ENCODE data around the gene SURF1.
"Not testable (repeated sequence)": the region's sequence is repeated elsewhere in the genome, so short reads cannot be mapped to it uniquely, and the experiment has no call there.

The SURF1 gene, protein sequence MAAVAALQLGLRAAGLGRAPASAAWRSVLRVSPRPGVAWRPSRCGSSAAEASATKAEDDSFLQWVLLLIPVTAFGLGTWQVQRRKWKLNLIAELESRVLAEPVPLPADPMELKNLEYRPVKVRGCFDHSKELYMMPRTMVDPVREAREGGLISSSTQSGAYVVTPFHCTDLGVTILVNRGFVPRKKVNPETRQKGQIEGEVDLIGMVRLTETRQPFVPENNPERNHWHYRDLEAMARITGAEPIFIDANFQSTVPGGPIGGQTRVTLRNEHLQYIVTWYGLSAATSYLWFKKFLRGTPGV

DNA sequence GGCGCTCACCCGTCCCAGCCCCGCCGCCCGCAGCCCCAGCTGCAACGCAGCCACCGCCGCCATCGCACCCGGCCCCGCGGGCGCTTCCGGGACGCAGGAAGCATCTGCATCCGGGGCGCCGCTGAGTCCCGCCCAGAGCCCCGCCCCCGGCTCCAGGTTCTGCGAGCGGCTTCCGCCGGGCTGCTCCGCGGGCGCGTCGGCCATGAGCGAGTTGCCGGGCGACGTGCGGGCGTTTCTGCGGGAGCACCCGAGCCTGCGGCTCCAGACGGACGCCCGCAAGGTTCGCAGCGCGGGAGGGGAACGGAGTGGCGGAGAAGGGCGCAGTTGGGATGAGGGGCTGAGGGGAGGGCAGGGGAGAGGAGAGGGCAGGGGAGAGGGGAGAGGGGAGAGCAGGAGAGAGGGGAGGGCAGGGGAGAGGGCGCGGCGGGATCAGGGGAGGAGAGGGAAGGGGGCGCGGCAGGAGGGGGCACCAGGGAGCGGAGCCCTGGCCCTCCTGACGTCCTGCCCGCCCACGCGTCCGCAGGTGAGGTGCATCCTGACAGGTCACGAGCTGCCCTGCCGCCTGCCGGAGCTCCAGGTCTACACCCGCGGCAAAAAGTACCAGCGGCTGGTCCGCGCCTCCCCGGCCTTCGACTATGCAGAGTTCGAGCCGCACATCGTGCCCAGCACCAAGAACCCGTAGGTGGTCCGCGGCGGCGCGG is at the start of gene SURF1, which contains the start of gene SURF2:
Gene SURF1 (minus strand): TSS at position 97 of the 701 bp plus-strand sequence. CDS start 34 bp downstream, at position 63.
Gene SURF2 (plus strand): TSS at position 160 of the 701 bp plus-strand sequence. CDS start 43 bp downstream, at position 203.
- peak; percentile 89 for DNase-seq

DNA sequence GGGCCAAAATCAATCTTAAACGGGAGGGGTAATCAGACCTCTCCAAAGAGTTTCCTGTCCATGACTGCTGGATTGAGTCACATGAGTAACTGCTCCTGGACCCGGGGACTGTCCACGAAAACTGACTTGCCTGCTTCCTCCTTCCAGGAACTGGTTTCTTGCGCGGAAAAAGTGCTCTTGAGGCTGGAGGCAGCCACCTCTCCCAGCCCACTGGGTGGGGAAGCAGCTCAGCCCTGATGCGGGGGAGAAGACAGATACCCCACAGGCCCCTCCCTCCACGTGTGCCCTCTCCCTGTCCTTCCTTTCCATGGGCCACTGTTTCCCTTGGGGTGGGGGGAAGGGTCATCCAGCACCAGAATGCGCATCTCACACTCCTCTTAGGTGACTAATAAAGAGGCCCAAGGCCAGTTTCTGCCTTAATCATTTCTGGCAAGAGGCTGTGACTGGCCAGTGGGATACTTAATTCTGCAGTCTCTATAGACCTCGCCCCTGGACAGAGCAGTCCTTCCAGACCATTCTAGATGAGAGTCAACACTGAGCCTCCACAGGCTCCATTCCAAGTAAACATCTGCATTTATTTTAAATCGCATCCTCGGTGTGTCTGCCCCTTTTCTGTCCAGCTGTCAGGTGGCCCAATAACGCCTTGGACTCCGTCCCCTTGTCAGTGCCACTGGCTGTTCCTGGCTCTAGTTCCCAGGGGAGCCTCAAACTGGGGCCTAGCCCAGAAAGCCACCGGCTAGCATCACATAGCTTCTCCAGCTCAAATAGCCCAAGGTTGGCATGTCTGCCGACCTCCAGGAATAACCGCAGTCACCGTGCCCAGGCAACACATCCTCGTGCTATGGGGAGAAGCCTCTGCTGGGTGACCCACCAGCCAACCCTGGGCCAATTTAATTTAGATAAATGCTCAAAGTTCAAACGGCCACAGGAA is 49.5 kb upstream of the SURF1 start:
- DNase-seq = no peak

DNA sequence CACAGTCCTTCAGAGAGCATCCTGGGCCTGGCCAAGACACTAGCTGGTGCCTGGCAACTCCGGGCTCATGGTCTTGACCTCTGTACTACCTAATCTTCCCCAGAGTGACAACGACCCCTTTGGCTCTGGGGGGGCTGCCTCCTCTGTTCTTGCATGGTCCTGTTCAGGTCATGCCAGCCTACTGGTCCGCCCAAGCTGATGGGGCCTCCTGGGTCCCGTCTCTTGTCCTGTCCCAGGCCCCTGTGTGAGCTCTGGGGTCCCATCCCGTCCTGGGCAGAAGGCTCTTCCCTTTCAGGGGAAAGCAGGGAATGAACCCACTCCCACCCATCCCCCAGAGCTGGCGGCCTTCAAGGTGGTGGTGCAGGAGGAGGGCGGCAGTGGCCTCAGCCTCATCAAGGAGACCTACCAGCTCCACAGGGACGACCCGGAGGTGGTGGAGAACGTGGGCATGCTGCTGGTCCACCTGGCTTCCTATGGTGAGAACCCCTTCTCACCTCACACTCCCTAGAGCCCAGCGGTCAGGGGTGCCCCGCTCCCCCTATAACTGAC is 48.2 kb upstream of the SURF1 start:
- no peak for DNase-seq

- DNase-seq = peak; percentile 69
Observed at GRCh38 chr9:133403766-133404453, 47.6 kb upstream of the SURF1 start.

DNA sequence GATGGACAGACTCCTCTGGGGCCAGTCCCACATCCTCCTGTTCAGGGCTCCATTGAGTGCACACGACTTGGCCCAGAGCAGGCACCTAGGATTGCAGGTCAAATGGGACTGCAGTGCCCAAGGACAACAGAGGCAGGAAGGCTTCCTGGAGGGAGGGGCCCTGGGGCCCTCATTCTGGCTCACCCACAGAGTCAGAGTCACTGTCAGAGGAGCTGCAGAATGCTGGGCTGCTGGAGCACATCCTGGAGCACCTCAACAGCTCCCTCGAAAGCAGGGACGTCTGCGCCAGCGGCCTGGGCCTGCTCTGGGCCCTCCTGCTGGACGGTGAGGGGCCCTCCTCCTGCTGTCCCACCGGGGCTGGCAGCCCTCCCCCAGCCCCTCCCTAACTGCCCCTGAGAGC is 46.4 kb upstream of the SURF1 start:
- no peak for DNase-seq

GRCh38 chr9:133401588-133401987 is 45.3 kb upstream of the SURF1 start:
- no peak for DNase-seq

- DNase-seq = no peak
Observed at GRCh38 chr9:133400292-133400691, 44.0 kb upstream of the SURF1 start.

DNA sequence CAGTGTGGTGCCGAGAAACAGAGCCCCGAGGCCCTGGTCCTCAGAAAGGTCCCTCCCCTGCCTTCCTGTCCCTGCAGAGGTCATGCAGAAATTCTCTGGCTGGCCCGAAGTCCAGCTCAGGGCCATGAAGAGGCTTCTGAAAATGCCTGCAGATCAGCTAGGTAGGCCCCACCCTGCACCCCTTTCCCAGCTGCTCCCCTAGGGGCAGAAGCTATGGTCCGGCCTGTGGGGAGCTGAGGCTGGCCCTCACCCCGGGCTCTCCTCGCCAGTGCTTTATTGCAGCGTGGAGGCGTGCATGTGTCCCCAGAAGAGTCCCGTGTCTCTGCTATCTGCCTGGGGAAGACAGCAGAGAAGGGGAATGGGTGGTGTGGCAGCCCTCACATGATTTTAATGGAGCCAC is 41.6 kb upstream of the SURF1 start:
- no peak for DNase-seq

GRCh38 chr9:133397370-133397769 is 41.1 kb upstream of the SURF1 start:
- DNase-seq = no peak

GRCh38 chr9:133396952-133397351 is 40.7 kb upstream of the SURF1 start:
- DNase-seq = no peak

- no peak for DNase-seq
Observed at GRCh38 chr9:133394687-133395271, 38.5 kb upstream of the SURF1 start.

DNA sequence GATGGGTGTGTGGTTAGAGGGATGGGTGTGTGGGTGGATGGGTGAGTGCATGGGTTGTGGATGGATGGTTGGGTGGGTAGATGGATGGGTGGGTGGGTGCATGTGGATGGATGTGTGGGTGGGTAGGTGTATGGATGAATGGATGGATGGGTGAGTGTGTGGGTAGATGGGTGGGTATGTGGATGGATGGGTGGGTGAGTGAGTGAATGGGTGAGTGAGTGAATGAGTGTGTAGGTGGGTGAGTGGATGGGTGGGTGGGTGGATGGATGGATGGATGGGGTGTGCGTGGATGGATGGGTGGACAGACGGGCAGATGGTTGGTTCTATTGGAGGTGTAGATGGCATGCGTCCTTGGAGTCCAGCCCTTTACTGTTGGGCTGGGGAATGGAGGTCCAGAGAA is 37.1 kb upstream of the SURF1 start:
- DNase-seq = no peak

DNA sequence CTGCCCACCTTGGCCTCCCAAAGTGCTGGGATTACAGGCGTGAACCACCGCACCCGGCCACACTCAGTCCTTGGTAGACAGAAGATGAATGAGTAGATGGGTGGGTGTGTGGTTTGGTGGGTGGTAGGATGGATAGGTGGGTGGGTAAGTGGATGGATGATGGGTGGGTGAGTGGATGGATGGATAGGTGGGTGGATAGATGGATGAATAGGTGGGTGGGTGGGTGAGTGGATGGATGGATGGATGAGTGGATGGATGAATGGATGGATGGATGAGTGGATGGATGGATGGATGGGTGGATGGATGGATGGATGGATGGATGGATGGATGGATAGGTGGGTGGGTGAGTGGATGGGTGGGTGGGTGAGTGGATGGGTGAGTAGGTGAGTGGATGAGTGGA is 36.0 kb upstream of the SURF1 start:
- DNase-seq = not testable (repeated sequence)

- DNase-seq = not testable (repeated sequence)
Observed at GRCh38 chr9:133391449-133391848, 35.2 kb upstream of the SURF1 start.

DNA sequence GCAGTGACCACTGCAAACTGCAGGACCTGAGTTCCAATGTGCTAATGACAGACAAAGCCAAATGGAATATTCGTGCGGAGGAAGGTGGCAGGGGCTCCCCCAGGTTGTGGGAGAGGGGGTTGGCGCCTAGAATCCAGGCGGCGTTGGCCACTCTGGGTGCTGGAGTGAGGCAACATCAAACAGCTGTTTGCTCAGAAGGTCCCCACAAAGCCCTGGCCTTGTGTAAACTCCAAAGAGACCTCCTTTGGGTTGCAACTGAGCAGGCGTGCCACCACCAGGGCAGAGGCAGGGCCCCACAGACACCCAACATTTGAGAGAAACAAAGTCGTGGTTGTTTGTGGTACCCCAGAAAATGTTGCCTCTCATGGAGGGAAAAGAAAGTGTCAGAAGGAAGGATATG is 34.4 kb upstream of the SURF1 start:
- DNase-seq = no peak

GRCh38 chr9:133389562-133389961 is 33.3 kb upstream of the SURF1 start:
- no peak for DNase-seq

GRCh38 chr9:133389025-133389557 is 32.8 kb upstream of the SURF1 start:
- DNase-seq = no peak

DNA sequence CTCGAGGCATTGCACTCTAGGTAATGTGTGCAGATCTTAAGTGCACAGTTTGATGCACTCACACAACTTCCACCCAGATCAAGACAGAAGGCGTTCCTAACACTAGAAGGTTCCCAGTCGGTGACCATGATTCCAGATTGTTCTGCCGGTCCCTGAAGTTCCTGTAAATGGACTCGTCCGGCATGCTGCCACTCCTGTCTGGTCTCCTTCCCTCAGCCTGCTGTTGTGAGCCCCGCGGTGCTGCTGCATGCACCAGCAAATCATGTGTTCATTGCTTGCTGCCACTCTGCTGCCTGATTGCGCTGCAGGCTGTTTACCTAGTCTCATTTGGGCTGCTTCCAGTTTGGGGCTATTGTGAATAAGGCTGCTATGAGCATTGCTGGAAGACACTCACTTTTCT is 31.4 kb upstream of the SURF1 start:
- no peak for DNase-seq

- DNase-seq = no peak
Observed at GRCh38 chr9:133386338-133386737, 30.1 kb upstream of the SURF1 start.

DNA sequence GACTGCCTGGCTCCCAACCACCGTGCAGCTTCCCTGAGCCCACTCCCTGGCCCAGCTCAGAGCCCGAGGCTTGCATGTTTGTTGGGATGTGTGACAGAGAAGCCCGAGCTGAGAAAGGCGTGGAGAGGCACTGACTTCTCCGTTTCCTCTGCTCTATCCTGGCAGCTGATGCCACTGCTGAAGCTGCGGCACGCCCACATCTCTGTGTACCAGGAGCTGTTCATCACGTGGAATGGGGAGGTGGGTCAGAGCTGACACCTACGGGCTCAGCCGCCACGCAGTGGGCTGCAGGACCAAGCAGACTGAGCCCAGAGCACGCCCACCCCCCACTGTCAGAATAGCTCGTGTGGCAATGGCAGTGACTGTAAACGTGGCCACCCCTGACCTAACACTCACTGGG is 29.2 kb upstream of the SURF1 start:
- no peak for DNase-seq

- DNase-seq = no peak
Observed at GRCh38 chr9:133384736-133385321, 28.5 kb upstream of the SURF1 start.

Measured in CD4-positive, alpha-beta T cell treated with Interleukin-17A for 1 hour (primary cell).